HEK293T (cell line): ENCODE data around the gene FCRL2.
A peak's percentile ranks its signal among the peaks of the same experiment; 100 is the strongest.

Experiments
- CTCF ChIA-PET: fragments of 350-600 bp; formaldehyde crosslinking; extraction: SDS; loops from one replicate; lab custom pipeline; 2021; ENCODE audit warnings: antibody characterized with exemption, inconsistent platforms; lab: Yijun Ruan, JAX
- POLR2A ChIA-PET: fragments of 350-600 bp; formaldehyde crosslinking; extraction: SDS; loops from one replicate; lab custom pipeline; 2020; ENCODE audit warnings: antibody characterized with exemption, inconsistent platforms; lab: Yijun Ruan, JAX
- DNase-seq: peaks from one replicate; pipeline ENCODE4 v3.0.0; 2012; ENCODE audit warnings: mixed read lengths; ENCODE audit errors: extremely low spot score
- ARNT ChIP-seq: fragments of 450-650 bp; IDR thresholded peaks from 2 replicates; pipeline ENCODE4 v1.6.1; 2017; ENCODE audit warnings: mild to moderate bottlenecking
- BHLHE40 ChIP-seq: fragments of 450-650 bp; IDR thresholded peaks from 2 replicates; pipeline ENCODE4 v1.6.1; 2016; ENCODE audit warnings: mild to moderate bottlenecking, moderate library complexity, borderline replicate concordance
- CTBP1 ChIP-seq: fragments of 450-650 bp; IDR thresholded peaks from 2 replicates; pipeline ENCODE4 v1.6.1; 2016; ENCODE audit warnings: borderline replicate concordance
- ELF4 ChIP-seq: fragments of 450-650 bp; IDR thresholded peaks from 2 replicates; pipeline ENCODE4 v1.6.1; 2017; ENCODE audit warnings: antibody characterized with exemption
- FOXA1 ChIP-seq: fragments of 450-650 bp; IDR thresholded peaks from 2 replicates; pipeline ENCODE4 v1.6.1; 2016; ENCODE audit warnings: mild to moderate bottlenecking
- FOXK2 ChIP-seq: fragments of 450-650 bp; IDR thresholded peaks from 2 replicates; pipeline ENCODE4 v1.6.1; 2016; ENCODE audit warnings: mild to moderate bottlenecking
- FOXM1 ChIP-seq: fragments of 450-650 bp; IDR thresholded peaks from 2 replicates; pipeline ENCODE4 v1.6.1; 2017; ENCODE audit warnings: mild to moderate bottlenecking, borderline replicate concordance
- HDGF ChIP-seq: fragments of 450-650 bp; IDR thresholded peaks from 2 replicates; pipeline ENCODE4 v1.6.1; 2017; ENCODE audit warnings: antibody characterized with exemption, borderline replicate concordance
- L3MBTL2 ChIP-seq: fragments of 450-650 bp; conservative IDR thresholded peaks from 2 replicates; pipeline ENCODE4 v1.6.1; 2016; ENCODE audit warnings: mild to moderate bottlenecking
- LEF1 ChIP-seq: fragments of 450-650 bp; IDR thresholded peaks from 2 replicates; pipeline ENCODE4 v1.6.1; 2017; ENCODE audit warnings: mild to moderate bottlenecking, borderline replicate concordance
- NFRKB ChIP-seq: fragments of 450-650 bp; IDR thresholded peaks from 2 replicates; pipeline ENCODE4 v1.6.1; 2016; ENCODE audit warnings: mild to moderate bottlenecking, moderate library complexity
- SP1 ChIP-seq: fragments of 450-650 bp; IDR thresholded peaks from 2 replicates; pipeline ENCODE4 v1.6.1; 2017
- SUZ12 ChIP-seq: fragments of 450-650 bp; IDR thresholded peaks from 2 replicates; pipeline ENCODE4 v1.6.1; 2016; ENCODE audit warnings: mild to moderate bottlenecking
- TARDBP ChIP-seq: fragments of 450-650 bp; IDR thresholded peaks from 2 replicates; pipeline ENCODE4 v1.6.1; 2016
- ZNF384 ChIP-seq: fragments of 450-650 bp; IDR thresholded peaks from 2 replicates; pipeline ENCODE4 v1.6.1; 2016
- TF ChIP-seq, protein P1 (sequence below): fragments of 450-650 bp; IDR thresholded peaks from 2 replicates; pipeline ENCODE4 v1.6.1; 2016

The FCRL2 gene

DNA sequence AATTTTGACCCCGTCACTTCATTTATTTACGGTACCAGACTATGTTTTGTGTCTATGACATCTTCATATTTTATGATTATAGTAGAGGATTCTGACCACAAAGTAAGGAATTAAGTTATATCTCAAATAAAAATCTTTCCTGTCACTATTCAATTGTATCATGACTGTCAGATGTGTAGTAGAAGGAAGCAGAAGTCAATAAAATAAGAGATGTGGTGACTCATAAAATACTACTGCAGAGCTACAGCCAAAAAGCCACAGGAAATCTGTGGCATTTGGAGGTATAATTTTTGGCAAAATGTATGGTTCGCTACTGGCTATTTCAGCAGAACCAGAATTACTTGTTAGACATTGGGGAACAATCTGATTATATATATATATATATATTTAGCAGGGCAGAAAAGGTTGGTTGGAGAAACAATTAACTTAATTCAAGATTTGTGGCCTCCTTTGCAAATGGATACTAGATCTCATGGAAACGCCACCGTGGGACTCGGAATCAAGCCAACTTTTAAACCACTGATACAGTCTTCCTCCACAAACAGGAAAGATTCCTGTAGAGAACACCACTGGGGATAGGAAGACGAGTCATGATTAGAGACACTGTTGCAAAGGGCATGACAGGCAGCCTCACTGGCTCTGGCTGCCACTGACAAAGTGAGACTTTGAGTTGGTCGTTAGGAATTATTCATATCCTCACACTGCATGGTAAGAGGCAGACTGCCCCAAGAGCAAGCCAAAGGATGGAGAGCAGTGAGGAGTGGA lies 5.1 kb downstream of the FCRL2 start:
- CTCF ChIA-PET = interaction anchor here (0.6 kb wide), 1 partner anchor 474 kb away, joined by 3 read pairs; no protein-coding TSS in a partner anchor
- POLR2A ChIA-PET = no interaction called here
- TF ChIP-seq FOXM1 = no peak
- no peak for TF ChIP-seq FOXK2
- TF ChIP-seq CTBP1 = no peak
- no peak for TF ChIP-seq FOXA1
- no peak for TF ChIP-seq LEF1
- no peak for TF ChIP-seq NFRKB
- TF ChIP-seq ELF4 = no peak
- no peak for TF ChIP-seq L3MBTL2
- TF ChIP-seq TARDBP = no peak
- TF ChIP-seq ZNF384 = no peak
- TF ChIP-seq SUZ12 = no peak
- TF ChIP-seq, protein P1, sequence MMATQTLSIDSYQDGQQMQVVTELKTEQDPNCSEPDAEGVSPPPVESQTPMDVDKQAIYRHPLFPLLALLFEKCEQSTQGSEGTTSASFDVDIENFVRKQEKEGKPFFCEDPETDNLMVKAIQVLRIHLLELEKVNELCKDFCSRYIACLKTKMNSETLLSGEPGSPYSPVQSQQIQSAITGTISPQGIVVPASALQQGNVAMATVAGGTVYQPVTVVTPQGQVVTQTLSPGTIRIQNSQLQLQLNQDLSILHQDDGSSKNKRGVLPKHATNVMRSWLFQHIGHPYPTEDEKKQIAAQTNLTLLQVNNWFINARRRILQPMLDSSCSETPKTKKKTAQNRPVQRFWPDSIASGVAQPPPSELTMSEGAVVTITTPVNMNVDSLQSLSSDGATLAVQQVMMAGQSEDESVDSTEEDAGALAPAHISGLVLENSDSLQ = no peak
- TF ChIP-seq ARNT = no peak
- no peak for TF ChIP-seq HDGF
- no peak for TF ChIP-seq BHLHE40
- TF ChIP-seq SP1 = no peak
- DNase-seq = no peak

DNA sequence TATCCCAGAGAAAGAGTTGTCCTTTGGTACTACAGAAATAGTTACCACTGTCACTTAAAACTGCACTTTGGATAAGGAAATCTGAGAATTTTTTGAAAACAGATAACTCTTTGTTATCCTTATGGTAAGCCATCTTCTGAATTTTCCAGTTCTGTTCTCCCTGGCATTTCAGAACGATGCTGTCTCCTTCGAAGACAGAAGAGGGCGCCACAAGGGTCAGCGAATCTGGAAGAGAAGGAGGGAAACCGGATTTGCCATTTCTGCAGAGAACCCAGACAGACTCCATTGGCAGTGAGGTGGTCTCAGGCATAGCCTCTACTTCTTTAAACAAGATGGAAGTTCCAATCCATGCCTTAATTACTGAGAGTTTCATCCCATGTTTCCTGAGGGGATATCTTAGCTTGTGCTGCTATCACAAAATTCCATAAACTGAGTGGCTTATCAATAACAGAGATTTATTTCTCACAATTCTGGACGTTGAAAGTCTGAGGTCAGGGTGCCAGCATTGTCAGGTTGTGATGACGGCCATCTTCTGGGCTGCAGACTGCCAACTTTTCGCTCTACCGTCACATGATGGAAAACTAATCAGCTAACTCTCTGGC lies 6.4 kb downstream of the FCRL2 start:
- TF ChIP-seq CTBP1 = no peak
- TF ChIP-seq SP1 = no peak
- TF ChIP-seq HDGF = no peak
- TF ChIP-seq FOXM1 = no peak
- no peak for TF ChIP-seq ARNT
- TF ChIP-seq FOXK2 = no peak
- TF ChIP-seq FOXA1 = no peak
- TF ChIP-seq L3MBTL2 = no peak
- TF ChIP-seq BHLHE40 = no peak
- no peak for TF ChIP-seq NFRKB
- TF ChIP-seq SUZ12 = no peak
- TF ChIP-seq TARDBP = no peak
- no peak for TF ChIP-seq ELF4
- TF ChIP-seq, protein P1 = no peak
- TF ChIP-seq ZNF384 = no peak
- no peak for TF ChIP-seq LEF1
- POLR2A ChIA-PET = no interaction called here
- peak; percentile 33 for DNase-seq
- CTCF ChIA-PET = interaction anchor here (0.6 kb wide), 1 partner anchor 86 kb away, joined by 3 read pairs; no protein-coding TSS in a partner anchor

DNA sequence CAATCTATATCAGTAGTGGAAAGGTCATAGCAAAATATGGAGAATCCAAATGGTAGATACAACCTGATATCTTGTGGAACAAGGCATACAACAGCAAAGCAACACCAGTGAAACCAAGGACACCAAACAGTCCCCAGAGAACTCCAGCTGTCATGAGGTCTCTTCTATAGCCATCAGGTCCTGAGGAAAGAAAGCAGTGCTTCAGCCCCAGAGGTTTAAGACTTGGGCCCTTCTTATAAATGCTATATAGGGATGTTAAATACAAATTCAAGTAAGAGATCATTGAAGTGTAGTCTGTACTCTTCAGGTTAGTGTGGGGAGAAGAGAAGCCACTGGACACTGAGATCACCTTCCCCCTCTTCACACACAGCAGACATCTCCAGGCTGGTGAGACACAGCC lies 10.1 kb downstream of the FCRL2 start:
- no peak for DNase-seq
- POLR2A ChIA-PET = no interaction called here
- TF ChIP-seq, protein P1 = no peak
- TF ChIP-seq SUZ12 = no peak
- TF ChIP-seq L3MBTL2 = no peak
- no peak for TF ChIP-seq FOXK2
- no peak for TF ChIP-seq CTBP1
- no peak for TF ChIP-seq LEF1
- TF ChIP-seq SP1 = no peak
- TF ChIP-seq ZNF384 = no peak
- CTCF ChIA-PET = no interaction called here

DNA sequence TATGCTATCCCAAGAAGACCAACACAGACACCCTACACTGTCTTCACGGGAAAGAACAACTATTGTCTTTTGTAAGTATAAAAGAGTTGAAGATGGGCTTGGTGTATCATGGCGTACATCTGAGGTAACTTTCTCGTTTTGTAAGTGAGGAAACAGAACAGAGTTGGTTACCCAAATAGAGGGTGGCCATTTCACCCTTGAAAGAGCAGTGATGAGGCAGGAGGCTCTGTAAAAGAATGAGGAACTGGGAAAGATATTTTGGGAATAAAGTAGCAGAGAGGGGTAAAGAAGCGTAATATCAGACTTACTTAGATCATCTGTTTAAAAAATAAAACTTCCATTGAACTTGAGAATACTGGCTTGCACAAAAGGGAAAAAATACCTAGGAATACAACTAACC lies 18.9 kb downstream of the FCRL2 start:
- POLR2A ChIA-PET = no interaction called here
- DNase-seq = no peak
- TF ChIP-seq SUZ12 (no peak), CTBP1 (no peak), BHLHE40 (no peak)
- CTCF ChIA-PET = interaction anchor here (0.8 kb wide), 1 partner anchor 169 kb away, joined by 5 read pairs; no protein-coding TSS in a partner anchor

DNA sequence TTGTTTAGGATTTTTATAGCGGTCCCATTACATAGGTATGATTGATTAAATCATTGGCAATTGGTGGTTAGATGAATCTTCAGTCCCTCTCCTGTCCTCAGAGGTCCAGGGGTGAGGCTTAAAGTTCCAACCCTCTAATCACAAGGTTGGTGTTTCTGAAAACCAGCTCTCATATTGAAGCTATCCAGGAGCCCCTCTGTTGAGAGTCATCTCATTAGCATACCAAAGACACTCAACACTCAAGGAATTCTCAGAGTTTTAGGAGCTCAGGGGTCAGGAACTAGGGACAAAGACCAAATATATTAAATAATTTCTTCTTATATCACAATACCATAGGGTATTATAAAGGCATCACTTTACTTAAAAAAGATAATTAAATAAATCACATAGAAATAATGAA lies 23.3 kb downstream of the FCRL2 start:
- CTCF ChIA-PET = no interaction called here
- TF ChIP-seq ARNT (no peak), FOXA1 (no peak), FOXM1 (no peak), CTBP1 (no peak), ZNF384 (no peak), HDGF (no peak), NFRKB (no peak), FOXK2 (no peak), ELF4 (no peak), SP1 (no peak), SUZ12 (no peak), BHLHE40 (no peak), LEF1 (no peak), TARDBP (no peak), L3MBTL2 (no peak)
- TF ChIP-seq, protein P1 = no peak
- POLR2A ChIA-PET = no interaction called here
- no peak for DNase-seq
